Activated naive CD8-positive, alpha-beta T cell treated with anti-CD3 and anti-CD28 coated beads, Interleukin-2, amount 50 U/mL, for 16 hours (primary cell): ENCODE data around the gene CREB3L1.
"Not testable (repeated sequence)": the region's sequence is repeated elsewhere in the genome, so short reads cannot be mapped to it uniquely, and the experiment has no call there.

Experiments used
- DNase-seq: peaks from one replicate; pipeline ENCODE4 v3.0.0-alpha.2; 2020; ENCODE audit warnings: low read depth, low spot score

Gene CREB3L1

DNA sequence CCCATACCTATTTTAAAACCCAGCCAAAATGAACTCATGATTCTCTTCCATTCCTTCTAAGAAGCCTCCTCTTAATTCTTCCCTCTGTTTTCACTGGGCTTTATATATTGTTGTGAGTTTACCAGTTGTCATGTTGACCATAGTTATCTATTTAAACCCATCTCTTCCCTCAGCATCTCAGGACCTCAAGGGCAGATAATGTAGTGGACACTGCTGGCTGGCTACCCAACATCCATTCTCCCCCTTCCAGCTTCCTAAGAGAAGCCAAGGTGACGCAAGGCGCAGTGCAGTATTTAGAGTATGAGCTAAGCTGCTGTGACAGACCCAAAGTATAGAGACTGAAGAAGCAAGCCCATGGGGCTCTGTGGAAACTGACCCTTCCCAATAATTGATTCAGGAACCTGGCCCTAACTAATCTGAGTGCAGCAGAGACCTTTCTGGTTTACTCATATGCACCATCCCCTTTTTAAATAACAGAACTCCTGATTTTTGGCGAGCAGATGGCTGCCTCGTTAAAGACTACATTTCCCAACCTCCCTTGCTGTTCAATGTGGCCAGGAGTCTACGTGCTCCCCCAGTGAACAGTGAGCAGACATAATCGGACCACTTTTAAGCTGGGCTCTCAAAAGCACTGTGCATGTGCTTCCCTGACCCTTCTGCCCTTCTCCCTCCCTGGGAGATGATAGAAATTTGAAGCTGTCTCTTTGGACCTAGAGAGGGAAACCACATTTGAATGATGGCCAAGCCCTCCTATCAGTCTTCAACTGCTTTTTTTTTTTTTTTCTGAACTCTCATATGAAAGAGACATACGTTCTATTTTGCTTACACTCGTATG lies 28.1 kb upstream of the CREB3L1 start:
- no peak for DNase-seq

DNA sequence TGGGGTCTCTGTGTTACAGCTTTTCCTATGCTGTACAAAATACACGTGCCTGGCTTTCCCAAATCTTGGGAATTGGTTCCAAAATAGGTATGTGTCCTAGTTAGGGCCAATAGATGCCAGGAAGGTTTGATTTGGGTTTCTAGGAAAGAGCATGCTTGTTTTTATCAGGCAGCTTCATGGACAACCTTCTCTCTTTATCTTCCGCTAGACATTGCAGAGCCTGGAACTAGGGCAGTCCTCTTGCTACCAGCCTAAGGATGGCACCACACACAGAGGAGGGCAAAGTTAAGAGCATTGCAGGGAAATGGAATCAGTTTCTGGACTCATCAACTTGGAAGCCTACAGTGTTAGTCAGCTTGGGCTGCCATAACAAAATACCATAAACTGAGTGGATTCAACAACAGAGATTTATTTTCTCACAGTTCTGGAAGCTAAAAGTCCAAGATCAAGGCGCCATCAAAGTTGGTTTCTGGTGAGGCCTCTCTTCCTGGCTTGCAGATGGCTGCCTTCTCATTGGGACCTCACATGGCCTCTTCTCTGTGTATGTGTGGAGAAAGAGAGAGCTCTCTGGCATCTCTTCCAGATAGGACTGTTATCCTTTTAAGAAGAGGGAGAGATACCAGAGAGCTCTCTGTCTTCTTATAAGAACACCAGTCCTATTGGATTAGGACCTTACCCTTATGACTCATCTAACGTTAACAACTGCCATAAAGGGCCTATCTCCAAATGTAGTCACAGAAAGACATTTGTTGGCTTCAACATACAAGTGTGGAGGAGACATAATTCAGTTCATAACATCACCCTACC lies 27.3 kb upstream of the CREB3L1 start:
- DNase-seq, result no peak

DNA sequence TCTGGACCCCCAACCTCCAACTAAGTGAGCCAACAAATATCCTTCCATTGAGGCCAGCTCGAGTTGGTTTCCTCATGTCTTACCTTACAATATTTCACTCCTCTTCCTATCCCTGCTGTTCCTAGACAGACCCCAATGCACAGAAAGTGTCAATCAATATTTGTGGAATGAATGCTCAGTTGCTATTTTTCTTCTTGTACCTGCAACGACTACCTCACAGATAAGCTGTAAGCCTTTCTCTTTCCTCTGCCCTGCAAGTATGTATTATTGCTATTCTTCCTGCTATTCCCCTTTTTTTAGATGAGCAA lies 26.8 kb upstream of the CREB3L1 start:
- no peak for DNase-seq

DNA sequence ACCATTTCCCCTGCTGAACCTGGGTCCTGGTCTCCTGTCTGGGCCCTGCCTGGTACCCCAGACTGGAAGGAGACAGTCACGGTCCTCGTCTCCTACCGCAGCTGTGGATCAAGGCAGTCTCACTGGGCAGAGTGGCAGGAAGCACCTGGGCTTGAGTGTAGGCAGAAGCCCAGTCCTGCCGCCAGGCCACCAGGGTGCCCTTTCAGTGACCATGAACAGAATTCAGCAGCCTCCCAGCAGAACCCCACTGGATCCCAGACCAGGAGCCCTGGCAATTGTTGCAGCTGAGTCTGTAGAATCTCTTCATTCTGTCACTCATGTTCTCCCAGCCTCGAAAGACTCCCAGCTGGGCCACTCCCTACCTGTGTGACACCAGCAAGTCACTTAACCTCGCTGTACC lies 25.5 kb upstream of the CREB3L1 start:
- DNase-seq, result no peak

DNA sequence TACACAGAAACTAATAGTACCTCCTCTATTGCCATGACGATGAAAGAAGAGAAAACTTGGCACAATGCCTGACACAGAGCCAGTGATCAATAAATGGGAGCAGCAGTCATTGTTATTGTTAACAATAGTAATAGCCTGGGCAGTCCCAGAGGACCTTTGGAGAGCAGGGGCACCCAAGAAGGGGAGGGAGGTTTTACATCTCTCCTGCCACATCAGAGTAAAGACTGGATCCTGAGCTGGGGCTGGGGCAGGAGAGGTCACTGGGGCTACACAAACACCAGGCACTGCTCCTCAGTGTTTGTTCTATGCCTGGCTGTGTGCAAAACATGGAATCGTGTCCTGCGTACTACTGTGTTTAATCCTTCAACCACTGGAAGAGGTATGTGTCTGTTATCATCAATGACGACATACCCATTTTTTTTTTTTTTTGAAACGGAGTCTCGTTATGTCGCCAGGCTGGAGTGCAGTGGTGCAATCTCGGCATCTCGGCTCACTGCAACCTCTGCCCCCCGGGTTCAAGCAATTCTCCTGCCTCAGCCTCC lies 25.0 kb upstream of the CREB3L1 start:
- DNase-seq, result no peak

DNA sequence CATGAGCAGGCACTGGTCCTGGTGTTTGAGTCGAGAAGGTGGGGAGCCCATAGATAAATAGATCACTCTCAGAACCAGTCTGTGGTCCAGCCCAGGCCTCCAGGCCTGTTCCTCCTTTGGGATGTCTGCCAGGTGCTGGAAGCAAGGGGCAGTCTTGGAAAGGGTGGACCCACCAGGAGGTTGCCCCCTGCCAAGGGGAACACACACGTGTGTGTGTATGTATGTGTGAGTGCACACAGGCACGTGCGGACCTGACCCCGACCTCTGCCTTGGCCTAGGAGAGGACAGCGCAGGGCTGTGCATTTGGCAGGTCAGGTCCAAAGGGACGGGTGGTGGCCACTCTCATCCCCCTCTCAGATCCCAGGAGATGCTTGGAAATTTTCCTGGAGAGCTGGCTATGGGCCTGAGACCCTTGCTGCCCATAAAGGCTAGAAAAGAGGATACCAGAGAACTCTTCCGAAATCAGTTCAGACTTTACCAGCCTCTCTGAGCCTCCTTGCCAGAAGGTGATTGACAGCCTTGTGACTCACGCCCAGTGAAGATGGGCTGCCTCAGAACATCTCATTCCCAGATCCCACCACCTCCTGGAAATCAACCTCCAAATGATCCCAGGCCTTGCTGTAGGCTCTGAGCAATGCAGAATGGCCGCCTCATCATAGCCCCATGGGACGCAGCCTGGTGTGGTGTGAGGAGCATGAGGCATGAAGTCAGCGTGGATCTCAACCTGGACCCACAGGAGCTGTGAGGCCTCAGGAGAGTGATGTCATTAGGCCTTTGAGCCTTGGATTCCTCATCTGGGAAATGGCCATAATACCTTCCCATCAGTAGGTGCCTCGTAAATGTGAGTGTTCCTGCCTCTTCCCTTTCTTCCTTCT lies 24.0 kb upstream of the CREB3L1 start:
- no peak for DNase-seq

DNA sequence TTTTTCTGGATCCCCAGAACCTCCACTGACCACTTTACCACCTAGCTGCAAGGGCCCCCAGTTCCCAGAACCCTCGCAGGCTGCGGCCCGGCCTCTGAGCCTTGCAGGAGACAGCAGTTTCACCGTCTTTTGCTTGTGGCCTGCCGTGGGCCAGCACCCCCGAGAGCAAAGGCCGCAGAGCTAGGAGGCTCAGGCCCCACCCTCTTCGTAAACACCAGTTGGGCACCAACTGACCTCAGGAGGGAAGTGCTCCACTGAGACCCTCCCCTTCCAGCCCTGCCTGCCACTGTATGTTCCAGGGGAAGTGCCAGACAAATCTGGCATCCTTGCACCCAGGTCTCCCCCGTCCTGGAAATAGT lies 23.4 kb upstream of the CREB3L1 start:
- DNase-seq, result no peak

DNA sequence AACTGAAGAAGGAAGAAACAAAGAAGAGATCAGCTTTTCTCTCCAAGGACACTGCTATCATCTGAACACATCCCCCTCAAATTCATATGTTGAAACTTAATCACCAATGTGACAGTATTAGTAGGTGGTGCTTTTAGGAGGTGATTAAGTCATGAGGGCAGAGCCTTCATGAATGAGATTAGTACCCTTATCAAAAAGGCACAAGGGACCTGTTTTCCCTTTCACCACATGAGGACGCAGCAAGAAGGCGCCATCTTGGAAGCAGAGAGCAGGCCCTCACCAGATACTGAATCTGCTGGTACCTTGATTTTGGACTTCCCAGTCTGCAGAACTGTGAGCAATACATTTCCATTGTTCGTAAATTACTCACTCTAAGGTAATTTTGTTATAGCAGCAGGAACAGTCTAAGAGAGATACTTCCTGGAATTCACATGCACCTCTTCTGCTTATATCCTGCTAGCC lies 20.9 kb upstream of the CREB3L1 start:
- DNase-seq, result no peak

DNA sequence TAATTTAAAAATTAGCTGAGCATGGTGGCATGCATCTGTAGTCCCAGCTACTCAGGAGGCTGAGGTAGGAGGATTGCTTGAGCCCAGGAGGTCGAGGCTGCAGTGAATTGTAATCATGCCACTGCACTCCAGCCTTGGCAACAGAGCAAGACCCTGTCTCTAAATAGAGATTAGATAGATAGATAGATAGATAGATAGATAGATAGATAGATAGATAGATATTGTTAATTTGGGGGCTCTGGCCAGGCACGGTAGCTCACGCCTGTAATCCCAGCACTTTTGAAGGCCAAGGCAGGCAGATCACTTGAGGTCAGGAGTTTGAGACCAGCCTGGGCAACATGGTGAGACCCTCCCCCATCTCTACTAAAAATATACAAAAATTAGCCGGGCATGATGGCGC lies 18.1 kb upstream of the CREB3L1 start:
- DNase-seq, result not testable (repeated sequence)

DNA sequence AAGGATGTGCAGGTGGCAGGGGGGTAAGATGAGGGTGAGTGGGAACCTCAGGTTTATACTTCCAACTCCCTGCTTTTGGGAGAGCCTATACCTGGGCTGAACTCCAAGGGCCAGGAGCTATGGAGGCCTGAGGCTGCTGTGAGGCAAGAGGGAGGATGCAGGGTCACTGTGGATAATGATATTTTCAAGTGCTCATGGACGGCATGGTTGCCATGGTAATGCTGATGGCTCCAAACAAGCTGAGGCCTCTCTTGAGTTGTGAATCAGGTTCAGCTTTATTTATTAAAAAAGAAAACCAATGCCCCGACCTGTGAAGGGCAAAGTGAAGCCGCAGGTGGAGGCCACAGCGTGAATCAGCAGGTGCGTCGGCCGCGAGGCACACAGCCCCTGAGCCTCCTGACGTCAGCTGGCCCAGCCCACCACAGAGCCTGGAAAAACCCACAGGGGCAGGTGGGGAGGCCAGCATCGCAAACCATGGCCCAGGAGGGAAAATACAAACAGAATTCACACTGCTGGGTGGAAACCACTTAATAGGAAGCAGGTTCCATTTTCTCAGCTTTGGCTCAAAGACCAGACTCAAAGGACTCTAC lies 17.4 kb upstream of the CREB3L1 start:
- no peak for DNase-seq

DNA sequence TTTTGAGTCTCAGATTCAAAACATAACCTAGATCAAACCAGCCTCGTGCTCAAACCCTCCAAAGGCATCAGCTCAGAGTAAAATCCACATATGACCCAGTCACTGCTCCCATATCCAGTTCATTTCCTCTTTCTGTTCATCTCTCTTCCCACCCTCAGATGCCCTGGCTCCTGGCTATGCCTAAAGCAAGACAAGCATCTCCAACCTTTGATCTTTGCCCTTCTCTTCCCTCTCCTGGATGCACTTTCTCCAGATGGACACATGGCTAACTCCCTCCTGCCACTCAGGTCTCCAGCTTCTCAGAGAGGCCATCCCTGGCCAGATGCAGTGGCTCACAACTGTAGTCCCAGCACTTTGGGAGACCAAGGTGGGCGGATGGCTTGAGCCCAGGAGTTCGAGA lies 14.3 kb upstream of the CREB3L1 start:
- no peak for DNase-seq

DNA sequence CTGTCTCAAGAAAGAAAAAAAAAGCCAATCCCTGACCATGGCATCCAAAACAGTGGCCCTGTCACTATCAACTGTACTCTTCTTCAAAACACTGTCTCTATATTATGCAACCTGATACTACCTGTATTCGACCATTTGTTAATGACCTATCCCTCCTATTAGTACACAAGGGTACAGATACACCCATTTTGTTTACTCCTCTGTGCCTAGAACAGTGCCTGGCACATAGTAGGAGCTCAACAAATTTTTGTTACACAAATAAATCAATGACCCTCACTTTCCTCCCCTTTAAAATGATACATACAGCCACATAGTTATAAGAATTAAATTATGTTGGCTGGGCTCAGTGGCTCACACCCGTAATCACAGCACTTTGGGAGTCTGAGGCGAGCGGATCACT lies 13.4 kb upstream of the CREB3L1 start:
- no peak for DNase-seq

DNA sequence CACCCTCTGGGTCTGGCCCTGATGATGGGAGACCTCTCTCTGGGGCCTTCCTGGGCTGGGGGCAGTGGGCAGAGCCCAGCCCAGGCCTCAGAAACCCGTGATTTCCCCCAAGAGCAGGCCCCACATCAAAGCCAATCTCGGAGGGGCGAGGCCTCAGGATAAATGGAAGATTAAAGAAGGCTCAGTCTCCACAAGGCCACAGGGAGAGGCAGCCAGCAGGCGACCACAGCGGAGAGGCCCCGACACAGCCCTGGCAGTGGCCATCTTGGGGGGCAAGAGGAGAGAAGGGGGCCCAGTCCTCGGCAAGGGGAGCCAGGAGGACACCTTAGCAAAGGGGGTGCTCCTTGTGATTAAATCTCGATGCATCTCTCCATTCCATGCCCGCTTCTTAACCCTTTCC lies 12.5 kb upstream of the CREB3L1 start:
- DNase-seq, result no peak

DNA sequence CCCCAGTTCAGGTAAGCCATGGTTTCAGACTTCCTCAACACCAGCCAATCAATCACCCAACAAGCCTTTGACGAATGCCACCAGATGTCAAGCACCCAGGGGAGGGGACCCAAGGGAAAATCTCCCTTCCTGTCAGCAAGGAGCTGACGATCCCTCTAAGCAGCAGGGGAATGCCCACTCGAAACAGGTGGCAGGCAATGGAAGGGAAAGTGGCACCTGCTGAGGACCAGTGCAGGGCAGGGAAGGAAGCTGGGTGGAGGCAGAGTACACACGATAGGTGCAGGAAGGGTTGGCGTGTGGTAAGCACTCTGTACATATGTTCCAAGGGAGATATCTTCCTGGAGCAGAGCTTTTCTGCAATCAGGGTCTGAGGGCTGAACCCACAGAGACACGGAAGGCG lies 11.7 kb upstream of the CREB3L1 start:
- no peak for DNase-seq

DNA sequence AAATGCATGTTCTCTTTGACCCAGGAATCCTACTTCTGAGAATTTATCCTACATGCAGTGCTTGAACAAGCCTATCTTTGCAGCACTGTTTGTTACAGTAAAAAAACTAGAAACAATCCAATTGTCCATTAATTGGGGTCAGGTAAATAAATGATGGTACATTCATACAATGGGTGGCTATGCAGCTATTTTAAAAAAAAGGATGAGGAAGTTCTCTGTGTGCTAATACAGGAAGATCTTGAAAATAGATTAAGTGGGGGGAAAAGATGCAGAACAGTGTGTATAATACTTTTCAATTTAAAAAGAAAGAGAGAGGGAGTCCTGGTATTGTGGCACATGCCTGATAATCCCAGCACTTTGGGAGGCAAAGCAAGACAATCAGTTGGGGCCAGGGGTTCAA lies 9.5 kb upstream of the CREB3L1 start:
- no peak for DNase-seq

DNA sequence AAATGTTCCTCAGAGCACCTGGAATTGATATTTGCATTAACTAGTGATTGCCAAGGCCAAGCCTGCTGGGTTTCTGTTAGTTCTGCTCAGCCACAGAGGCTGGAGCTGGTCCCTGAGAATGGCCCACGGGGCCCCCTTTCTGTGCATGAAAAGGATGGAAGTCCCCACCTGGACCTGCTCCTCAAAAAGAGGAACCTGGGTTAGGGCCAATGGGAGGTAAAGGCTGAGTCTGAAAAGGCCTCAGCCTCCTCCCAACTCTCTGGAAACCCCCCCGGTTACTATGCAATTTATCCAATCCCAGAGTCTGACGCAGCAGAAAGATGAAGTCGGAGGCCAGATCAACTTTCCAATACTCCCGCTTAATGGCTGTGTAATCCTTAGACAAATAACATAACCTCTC lies 6.8 kb upstream of the CREB3L1 start:
- no peak for DNase-seq

DNA sequence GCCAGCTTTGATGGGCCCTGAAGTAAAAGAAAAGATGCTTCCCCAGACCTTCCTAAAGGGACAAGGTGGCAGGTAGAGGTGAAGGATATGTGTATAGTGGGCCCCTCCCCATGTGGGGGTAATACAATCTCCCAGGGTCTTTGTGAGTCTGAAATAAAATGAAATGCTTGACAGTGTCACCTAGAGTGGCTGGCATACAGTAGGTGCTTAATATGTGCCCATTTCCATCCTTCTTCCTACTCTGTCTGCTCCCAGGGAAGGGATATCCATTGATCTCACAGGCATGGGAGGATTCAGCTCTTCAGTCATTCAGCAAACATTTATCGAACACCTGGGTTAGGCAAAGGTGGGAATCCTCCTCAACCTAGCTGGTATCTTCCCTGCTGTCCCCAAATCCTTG lies 6.1 kb upstream of the CREB3L1 start:
- no peak for DNase-seq

DNA sequence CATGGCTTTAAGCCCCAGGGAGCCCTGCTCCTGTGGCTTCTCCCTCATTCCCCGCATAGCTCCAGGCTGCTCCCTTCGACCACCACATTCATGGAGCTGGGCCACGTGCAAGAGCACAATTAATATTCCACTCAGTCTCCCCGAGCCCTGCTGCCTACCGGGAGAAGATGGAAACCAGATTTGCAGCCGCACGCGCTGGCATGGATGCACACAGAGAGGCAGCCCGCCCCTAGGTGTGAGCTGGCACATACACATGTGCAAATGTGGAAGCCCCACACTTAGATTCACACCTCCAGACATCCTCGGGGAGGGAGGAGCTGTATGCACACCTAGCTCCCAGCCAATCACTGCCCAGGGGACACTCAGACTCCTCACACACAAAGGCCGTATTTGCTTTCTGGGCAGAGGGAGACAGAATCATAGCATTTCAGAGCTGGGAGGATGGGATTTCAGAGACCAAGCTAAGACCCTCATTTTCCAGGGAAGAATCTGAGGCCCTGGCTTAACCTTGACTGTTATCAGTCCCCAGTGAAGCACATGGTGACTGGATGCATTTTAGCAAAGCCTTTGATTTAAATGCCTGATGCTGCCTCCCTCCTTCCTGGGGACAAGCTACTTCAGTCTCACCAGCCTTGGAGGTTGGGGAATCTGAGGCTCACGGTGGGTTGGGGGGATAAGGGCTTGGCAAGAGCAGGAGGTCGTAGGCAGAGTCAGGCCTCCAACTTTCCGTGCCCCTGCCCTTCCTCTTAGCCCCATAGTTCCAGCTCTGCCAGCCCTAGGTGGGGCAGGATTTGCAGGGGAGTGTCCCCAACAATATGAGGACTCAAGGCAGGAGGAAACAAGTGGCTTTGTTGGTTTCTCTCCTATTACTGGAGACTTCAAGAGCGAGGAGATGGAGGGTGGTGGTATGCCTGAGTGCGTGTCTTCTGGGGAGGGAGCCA lies 5.3 kb upstream of the CREB3L1 start:
- DNase-seq, result no peak

DNA sequence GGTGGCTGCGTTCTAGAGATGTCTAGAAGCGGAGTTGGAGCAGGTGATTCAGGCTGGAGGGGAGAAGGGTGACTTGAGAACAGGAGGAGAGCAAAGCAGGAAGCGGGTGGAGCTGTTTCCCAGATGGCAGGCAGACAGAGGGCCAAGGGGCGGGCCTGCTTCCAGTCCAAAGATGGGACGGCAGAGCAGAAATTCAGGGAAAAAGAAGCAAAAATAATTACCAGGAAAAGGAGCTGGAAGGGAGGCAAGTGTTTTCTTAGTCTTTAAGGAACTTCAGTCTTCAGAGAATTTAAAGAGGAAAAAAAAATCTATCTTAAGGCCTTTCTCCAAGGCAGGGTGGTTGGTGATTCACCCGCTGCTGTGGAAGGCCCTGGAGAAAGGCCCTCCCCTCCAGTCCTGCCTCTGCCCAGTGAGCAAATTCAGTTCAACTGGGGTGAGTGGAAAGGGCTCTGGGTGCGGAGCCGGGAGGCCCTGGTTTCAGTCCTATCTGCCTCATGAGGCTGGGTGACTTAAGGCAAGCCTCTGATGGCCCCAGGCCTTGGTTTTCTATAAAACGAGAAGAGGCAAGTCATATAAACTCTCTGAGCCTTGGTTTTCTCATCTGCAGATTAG lies 4.5 kb upstream of the CREB3L1 start:
- no peak for DNase-seq
